Naive thymus-derived CD4-positive, alpha-beta T cell (primary cell): Measurements from ENCODE around the gene ARHGAP11A. TPM values are rescaled to one million over a fixed set of nuclear protein-coding genes. Genes with fewer than 3 reads are reported as not detected.

ENCODE experiments used
- ATAC-seq: fragments of 150-1000 bp; cut with Tn5 transposase; 2 replicates; pipeline ENCODE4 v1.10.0; 2021; ENCODE audit warnings: mild to moderate bottlenecking, moderate library complexity
- CTCF ChIA-PET: fragments of 350-600 bp; sonication (Branson Sonifier 250); formaldehyde crosslinking; loops from one replicate; lab custom pipeline; 2021; ENCODE audit warnings: antibody characterized with exemption; lab: Charles Lee
- POLR2A ChIA-PET: fragments of 350-600 bp; sonication (Branson Sonifier 250); formaldehyde crosslinking; loops from one replicate; lab custom pipeline; 2021; ENCODE audit warnings: antibody characterized with exemption, inconsistent platforms; lab: Charles Lee
- DNase-seq, 9 donors: peaks; one replicate each; pipeline versions ENCODE4 v3.0.0 to v3.0.0-alpha.2; 2020 to 2022; ENCODE audit warnings: mixed read lengths in 1 of 9
- H3K27ac ChIP-seq: one replicate; pipeline ENCODE4 v1.7.0; 2013; ENCODE audit warnings: mild to moderate bottlenecking, low read depth, low read length, moderate library complexity
- H3K27me3 ChIP-seq, 2 donors: one replicate each; pipeline ENCODE4 v1.7.0; 2013; ENCODE audit warnings: low read length in 2 of 2, mild to moderate bottlenecking in 2 of 2, moderate library complexity in 2 of 2; ENCODE audit not compliant: control insufficient read depth in 2 of 2, insufficient read depth in 2 of 2
- H3K36me3 ChIP-seq, 3 experiments: 1 replicate in 2 of 3; 2 replicates in 1 of 3; pipeline ENCODE4 v1.7.0; 2013; ENCODE audit warnings: low read length in 3 of 3, mild to moderate bottlenecking in 3 of 3, moderate library complexity in 1 of 3; ENCODE audit not compliant: insufficient read depth in 3 of 3, control insufficient read depth in 2 of 3
- H3K4me1 ChIP-seq, 2 donors: one replicate each; pipeline ENCODE4 v1.7.0; 2013; ENCODE audit warnings: low read length in 2 of 2, mild to moderate bottlenecking in 2 of 2, moderate library complexity in 1 of 2; ENCODE audit not compliant: control insufficient read depth in 2 of 2, insufficient read depth in 2 of 2
- H3K4me3 ChIP-seq: 2 replicates; pipeline ENCODE4 v1.7.0; 2013; ENCODE audit warnings: mild to moderate bottlenecking, low read length
- H3K9me3 ChIP-seq, 3 experiments: 1 replicate in 2 of 3; 2 replicates in 1 of 3; pipeline ENCODE4 v1.7.0; 2013; ENCODE audit warnings: low read length in 3 of 3; ENCODE audit not compliant: control insufficient read depth in 2 of 3
- H3K27ac Mint-ChIP-seq, 9 donors: one replicate each; pipeline ENCODE4 v1.8.0; 2020 to 2022; ENCODE audit warnings: mixed read lengths in 9 of 9, mild to moderate bottlenecking in 8 of 9, moderate library complexity in 5 of 9, inconsistent platforms in 2 of 9
- H3K27me3 Mint-ChIP-seq, 5 donors: one replicate each; pipeline ENCODE4 v1.8.0; 2021 to 2022; ENCODE audit warnings: mixed read lengths in 5 of 5, mild to moderate bottlenecking in 1 of 5
- H3K36me3 Mint-ChIP-seq, 5 donors: one replicate each; pipeline ENCODE4 v1.8.0; 2020 to 2022; ENCODE audit warnings: mixed read lengths in 5 of 5, mild to moderate bottlenecking in 3 of 5, inconsistent platforms in 1 of 5
- H3K4me1 Mint-ChIP-seq, 7 donors: one replicate each; pipeline ENCODE4 v1.8.0; 2020 to 2022; ENCODE audit warnings: mixed read lengths in 7 of 7, mild to moderate bottlenecking in 3 of 7, inconsistent platforms in 1 of 7
- H3K4me3 Mint-ChIP-seq, 10 donors: one replicate each; pipeline ENCODE4 v1.8.0; 2020 to 2022; ENCODE audit warnings: mild to moderate bottlenecking in 10 of 10, mixed read lengths in 10 of 10, moderate library complexity in 6 of 10, inconsistent platforms in 2 of 10
- H3K9me3 Mint-ChIP-seq, 11 donors: one replicate each; pipeline ENCODE4 v1.8.0; 2020 to 2022; ENCODE audit warnings: mixed read lengths in 11 of 11, mild to moderate bottlenecking in 4 of 11, inconsistent platforms in 1 of 11, moderate library complexity in 1 of 11
- intact Hi-C, 2 donors: fragments of 100-400 bp; cut with micrococcal nuclease; formaldehyde crosslinking; loops; one replicate each; pipeline ENCODE4 v1.15.1; 2023
- polyA plus RNA-seq, 2 donors: library from polyadenylated mRNA; unstranded; fragments of 300-500 nt; fragmentation: Illumina TruSeq; gene quantifications; one replicate each; pipeline ENCODE4 v1.2.3, GENCODE V29; 2021
- total RNA-seq, 6 experiments: library from RNA in 5 of 6; stranded (reverse) in 5 of 6; gene quantifications; 1 replicate in 5 of 6; 2 replicates in 1 of 6; pipeline ENCODE4 v1.2.3 and lab custom pipeline; 2021 to 2026

Gene ARHGAP11A
- total and polyA plus RNA-seq, 7 experiments from 2014 or later, result 2.1 to 101 (median 5.6) TPM

DNA sequence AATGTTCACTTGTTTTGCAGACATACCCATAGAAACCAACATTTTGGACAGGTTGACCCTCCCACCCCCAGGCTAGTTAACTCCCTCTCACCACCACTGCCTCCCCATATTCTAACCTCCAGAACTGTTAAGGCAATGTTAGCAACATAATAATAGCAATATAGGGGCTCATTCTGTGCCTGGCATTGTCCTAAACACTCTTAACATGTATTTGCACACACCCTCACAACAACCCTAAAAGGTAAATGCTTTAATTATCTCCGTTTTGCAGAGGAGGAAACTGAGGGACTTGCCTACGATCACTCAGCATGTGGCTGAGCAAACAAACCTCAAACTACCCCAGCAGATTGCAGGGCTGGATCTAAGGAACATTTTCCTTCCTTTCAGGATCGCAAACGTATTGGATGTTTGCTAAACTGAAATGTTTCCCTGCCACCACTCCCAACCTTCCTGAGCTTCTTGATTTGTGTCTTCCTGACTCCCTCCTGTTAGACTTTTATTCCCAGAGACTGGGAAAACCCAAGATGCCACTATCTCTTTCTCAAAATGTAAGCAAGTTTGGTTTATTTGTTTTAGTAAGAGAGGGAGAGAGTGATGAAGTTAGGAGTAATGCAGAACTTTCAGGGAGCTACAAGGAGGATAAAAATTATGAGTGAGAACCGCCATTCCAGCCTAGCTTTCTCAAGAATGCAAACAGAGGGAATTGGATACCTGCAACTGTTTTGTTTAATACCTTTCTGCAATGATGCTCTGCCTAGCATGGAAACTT is 27.5 kb downstream of the ARHGAP11A start:
- Histone ChIP-seq H3K27ac (no peak overlapping the region), H3K4me3 (no peak overlapping the region), H3K9me3 (no peaks in the 10 kb centered on the region), H3K27me3 (no peaks in the 10 kb centered on the region), H3K36me3 (no peaks in the 10 kb centered on the region), H3K4me1 (no peaks in the 10 kb centered on the region)
- H3K36me3 Mint-ChIP-seq, result peaks cover 0 to 18% (median 3%) of the 10 kb centered on the region in 5 donors
- DNase-seq, result no peak
- peaks cover 0 to 15% (median 9%) of the 10 kb centered on the region in 5 donors for H3K27me3 Mint-ChIP-seq
- H3K27ac Mint-ChIP-seq, result no peak overlapping the region
- H3K4me3 Mint-ChIP-seq, result no peak overlapping the region
- ChIA-PET POLR2A (no interaction called here), CTCF (no interaction called here)
- ATAC-seq, result no peak
- no peaks in the 10 kb centered on the region for H3K9me3 Mint-ChIP-seq
- intact Hi-C loops, result no loop called here
- H3K4me1 Mint-ChIP-seq, result peaks cover 0 to 12% (median 0%) of the 10 kb centered on the region in 7 donors

DNA sequence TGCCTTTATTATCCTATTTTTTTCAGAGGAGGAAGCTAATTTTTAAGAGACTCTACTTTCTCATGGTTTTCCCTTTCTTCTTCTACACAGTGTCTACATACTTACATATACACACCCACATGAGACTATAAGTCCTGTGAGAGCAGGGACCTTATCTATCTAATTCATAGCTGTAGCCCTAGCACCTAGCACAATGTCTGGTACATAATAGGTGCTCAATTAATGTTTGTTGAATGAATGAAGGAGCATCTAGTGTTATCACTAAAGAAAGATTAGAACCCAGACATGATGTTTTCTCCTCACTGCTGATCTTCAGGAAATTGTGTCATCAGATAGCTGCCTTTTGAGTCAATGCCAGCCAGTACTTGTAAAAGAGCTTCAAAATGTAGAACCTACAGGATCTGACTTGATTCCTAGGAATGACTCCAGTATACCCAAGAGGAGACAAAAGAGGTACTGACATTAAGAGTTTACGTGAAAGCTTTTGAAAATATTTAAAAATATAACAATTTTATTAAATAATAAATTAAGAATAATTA is 28.7 kb downstream of the ARHGAP11A start:
- Histone ChIP-seq H3K27me3 (no peaks in the 10 kb centered on the region), H3K4me3 (no peak overlapping the region), H3K4me1 (no peaks in the 10 kb centered on the region), H3K9me3 (no peaks in the 10 kb centered on the region), H3K27ac (no peak overlapping the region), H3K36me3 (no peaks in the 10 kb centered on the region)
- Mint-ChIP-seq H3K27ac (no peak overlapping the region), H3K9me3 (no peaks in the 10 kb centered on the region), H3K27me3 (peaks cover 0 to 15% (median 9%) of the 10 kb centered on the region in 5 donors), H3K36me3 (peaks cover 0 to 24% (median 3%) of the 10 kb centered on the region in 5 donors), H3K4me3 (no peak overlapping the region), H3K4me1 (peaks cover 0 to 12% (median 0%) of the 10 kb centered on the region in 7 donors)
- ChIA-PET POLR2A (no interaction called here), CTCF (no interaction called here)
- no peak for ATAC-seq
- intact Hi-C loops, result no loop called here
- no peak for DNase-seq

DNA sequence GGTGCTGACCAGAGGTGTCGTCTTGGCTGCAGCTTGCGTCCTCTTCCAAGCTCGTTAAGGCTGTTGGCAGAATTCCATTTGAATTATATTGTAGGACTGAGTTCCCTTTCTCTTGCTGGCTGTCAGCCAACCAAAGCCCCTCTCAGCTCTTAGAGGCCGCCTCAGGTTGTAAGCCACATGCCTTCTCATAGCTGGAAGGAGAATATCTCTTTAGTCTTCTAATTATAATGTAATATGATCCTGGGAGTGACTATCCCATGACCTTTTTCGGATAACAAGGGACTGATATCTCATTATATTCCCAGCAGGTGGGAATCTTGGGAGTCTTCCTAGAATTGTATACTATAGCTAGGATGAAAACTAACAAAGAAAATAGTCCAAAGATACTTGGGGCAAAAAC is 31.0 kb downstream of the ARHGAP11A start:
- no peak overlapping the region for H3K27ac Mint-ChIP-seq
- no peak overlapping the region for H3K4me3 Mint-ChIP-seq
- Histone ChIP-seq H3K27ac (no peak overlapping the region), H3K4me1 (no peaks in the 10 kb centered on the region), H3K4me3 (no peak overlapping the region), H3K9me3 (no peaks in the 10 kb centered on the region), H3K36me3 (no peaks in the 10 kb centered on the region), H3K27me3 (no peaks in the 10 kb centered on the region)
- H3K9me3 Mint-ChIP-seq, result no peaks in the 10 kb centered on the region
- peaks cover 0 to 10% (median 0%) of the 10 kb centered on the region in 7 donors for H3K4me1 Mint-ChIP-seq
- ChIA-PET POLR2A (no interaction called here), CTCF (no interaction called here)
- intact Hi-C loops, result no loop called here
- peaks cover 0 to 12% (median 6%) of the 10 kb centered on the region in 5 donors for H3K27me3 Mint-ChIP-seq
- no peak for ATAC-seq
- H3K36me3 Mint-ChIP-seq, result peaks cover 0 to 21% (median 0%) of the 10 kb centered on the region in 5 donors
- no peak for DNase-seq

DNA sequence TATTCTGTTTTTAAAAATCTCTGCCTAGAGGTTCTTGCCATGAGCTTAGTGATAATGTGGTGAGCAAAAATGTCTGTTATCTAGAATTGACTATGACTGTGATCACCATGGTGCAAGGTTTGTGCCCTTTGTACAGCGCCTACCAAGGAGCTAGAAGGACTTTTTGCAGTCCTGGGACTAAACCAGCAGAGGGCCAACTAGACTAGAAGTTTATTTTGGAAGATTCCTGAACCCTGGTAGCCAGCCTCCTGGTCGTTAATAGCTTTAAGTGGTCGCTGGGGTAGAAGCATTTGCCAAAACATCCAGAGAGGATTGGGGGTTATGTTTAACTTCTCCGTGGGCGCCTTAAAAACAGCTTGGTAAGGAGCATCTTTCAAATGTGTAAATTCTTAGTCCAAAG is 34.0 kb downstream of the ARHGAP11A start:
- ATAC-seq (no peak), DNase-seq (no peak)
- Mint-ChIP-seq H3K4me1 (peaks cover 0 to 12% (median 0%) of the 10 kb centered on the region in 7 donors), H3K27ac (no peak overlapping the region), H3K27me3 (no peaks in the 10 kb centered on the region), H3K36me3 (peaks cover 0 to 23% (median 0%) of the 10 kb centered on the region in 5 donors), H3K9me3 (no peaks in the 10 kb centered on the region), H3K4me3 (no peak overlapping the region)
- intact Hi-C loops, result no loop called here
- Histone ChIP-seq H3K9me3 (no peaks in the 10 kb centered on the region), H3K27me3 (no peaks in the 10 kb centered on the region), H3K4me3 (no peak overlapping the region), H3K4me1 (no peaks in the 10 kb centered on the region), H3K36me3 (no peaks in the 10 kb centered on the region), H3K27ac (no peak overlapping the region)
- ChIA-PET CTCF (interaction anchor here (1.2 kb wide), 1 partner anchor 8 kb away, joined by 4 read pairs; no protein-coding TSS in a partner anchor), POLR2A (no interaction called here)

DNA sequence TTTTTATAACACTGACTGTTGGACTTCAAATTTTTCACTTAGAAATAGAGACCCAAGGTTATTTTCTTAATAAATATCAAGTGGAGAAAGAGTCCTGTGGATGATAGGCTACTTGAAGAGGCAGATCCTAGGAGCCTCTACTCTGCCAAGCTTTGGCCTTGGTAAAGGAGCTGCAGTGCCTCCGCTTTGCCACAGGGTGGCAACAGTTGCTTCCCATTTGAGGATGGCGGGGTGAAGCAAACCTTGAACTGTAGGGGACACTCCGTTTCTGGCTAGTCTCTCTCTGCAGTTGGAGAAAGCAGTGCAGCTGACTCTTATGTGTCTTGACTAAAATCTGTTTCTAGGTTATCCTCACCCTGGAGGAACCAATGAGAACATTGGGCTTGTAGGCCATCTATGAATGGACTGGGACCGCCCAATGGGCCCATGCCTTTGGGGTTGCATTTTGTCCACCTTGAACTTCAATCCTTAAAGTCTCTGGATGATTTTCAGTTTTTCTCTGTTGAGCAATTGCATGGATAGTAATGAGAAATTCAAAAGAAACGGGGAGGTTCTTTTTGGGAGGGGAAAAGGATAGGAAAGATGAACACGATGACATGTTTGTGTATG is 36.0 kb downstream of the ARHGAP11A start:
- Mint-ChIP-seq H3K9me3 (no peaks in the 10 kb centered on the region), H3K27me3 (no peaks in the 10 kb centered on the region), H3K36me3 (peaks cover 0 to 25% (median 0%) of the 10 kb centered on the region in 5 donors), H3K4me1 (peaks cover 0 to 14% (median 0%) of the 10 kb centered on the region in 7 donors), H3K27ac (no peak overlapping the region), H3K4me3 (no peak overlapping the region)
- no peaks in the 10 kb centered on the region for H3K9me3 ChIP-seq
- no peak overlapping the region for H3K27ac ChIP-seq
- intact Hi-C loops, result no loop called here
- peak in 6 of 9 donors; percentile 7 to 33 (median 15) for DNase-seq
- H3K36me3 ChIP-seq, result no peaks in the 10 kb centered on the region
- H3K4me1 ChIP-seq, result no peaks in the 10 kb centered on the region
- H3K27me3 ChIP-seq, result no peaks in the 10 kb centered on the region
- ChIA-PET POLR2A (no interaction called here), CTCF (interaction anchor here (1.3 to 1.4 kb wide), 2 partner anchors 10 to 11 kb away, joined by 3 to 4 read pairs; no protein-coding TSS in a partner anchor)
- H3K4me3 ChIP-seq, result no peak overlapping the region
- ATAC-seq, result peak; percentile 91

DNA sequence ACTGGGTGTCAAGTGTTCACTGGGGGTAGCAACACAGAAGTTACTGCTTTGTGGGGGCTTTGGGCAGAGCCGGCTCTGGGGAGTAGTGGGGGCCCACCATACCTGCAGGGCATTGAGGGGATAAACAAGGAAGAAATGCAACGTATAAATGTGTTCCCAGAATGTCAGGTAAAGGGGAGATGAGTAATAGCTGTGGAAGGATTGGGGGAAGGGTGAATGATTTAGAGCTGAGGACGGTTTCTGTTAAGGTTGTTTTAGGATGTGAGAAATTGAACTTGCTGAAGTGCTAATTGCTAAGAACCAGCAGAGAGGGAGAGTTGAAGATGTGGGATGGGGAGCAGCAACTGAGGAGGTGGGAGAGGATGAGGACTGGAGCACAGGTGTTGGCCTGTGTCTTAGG is 36.9 kb downstream of the ARHGAP11A start:
- no peak overlapping the region for H3K27ac Mint-ChIP-seq
- H3K4me1 Mint-ChIP-seq, result peaks cover 0 to 20% (median under 1%) of the 10 kb centered on the region in 7 donors
- H3K27ac ChIP-seq, result no peak overlapping the region
- no peaks in the 10 kb centered on the region for H3K27me3 ChIP-seq
- no peak overlapping the region for H3K4me3 Mint-ChIP-seq
- ATAC-seq (no peak), DNase-seq (no peak)
- H3K4me3 ChIP-seq, result no peak overlapping the region
- peaks cover 0 to 23% (median 0%) of the 10 kb centered on the region in 5 donors for H3K36me3 Mint-ChIP-seq
- intact Hi-C loops, result no loop called here
- no peaks in the 10 kb centered on the region for H3K9me3 ChIP-seq
- H3K4me1 ChIP-seq, result peaks cover 0 to under 1% of the 10 kb centered on the region in 2 donors
- ChIA-PET CTCF (no interaction called here), POLR2A (no interaction called here)
- H3K27me3 Mint-ChIP-seq, result no peaks in the 10 kb centered on the region
- no peaks in the 10 kb centered on the region for H3K36me3 ChIP-seq
- H3K9me3 Mint-ChIP-seq, result no peaks in the 10 kb centered on the region
